Lower leg skin (tissue), 3 donors: ENCODE measurements around the gene PPARG.

Experiments
- POLR2A ChIP-seq, 2 donors: fragments of 450-650 bp; IDR thresholded peaks; one replicate each; pipeline ENCODE4 v1.6.1; 2016 to 2017; ENCODE audit warnings: antibody characterized with exemption in 2 of 2, mild to moderate bottlenecking in 1 of 2, moderate library complexity in 1 of 2
- TF ChIP-seq, protein P1 (sequence below), 3 donors: fragments of 450-650 bp; IDR thresholded peaks; one replicate each; pipeline ENCODE4 v1.5.1; 2016; ENCODE audit warnings: antibody characterized with exemption in 3 of 3, mild to moderate bottlenecking in 3 of 3, moderate library complexity in 2 of 3

DNA sequence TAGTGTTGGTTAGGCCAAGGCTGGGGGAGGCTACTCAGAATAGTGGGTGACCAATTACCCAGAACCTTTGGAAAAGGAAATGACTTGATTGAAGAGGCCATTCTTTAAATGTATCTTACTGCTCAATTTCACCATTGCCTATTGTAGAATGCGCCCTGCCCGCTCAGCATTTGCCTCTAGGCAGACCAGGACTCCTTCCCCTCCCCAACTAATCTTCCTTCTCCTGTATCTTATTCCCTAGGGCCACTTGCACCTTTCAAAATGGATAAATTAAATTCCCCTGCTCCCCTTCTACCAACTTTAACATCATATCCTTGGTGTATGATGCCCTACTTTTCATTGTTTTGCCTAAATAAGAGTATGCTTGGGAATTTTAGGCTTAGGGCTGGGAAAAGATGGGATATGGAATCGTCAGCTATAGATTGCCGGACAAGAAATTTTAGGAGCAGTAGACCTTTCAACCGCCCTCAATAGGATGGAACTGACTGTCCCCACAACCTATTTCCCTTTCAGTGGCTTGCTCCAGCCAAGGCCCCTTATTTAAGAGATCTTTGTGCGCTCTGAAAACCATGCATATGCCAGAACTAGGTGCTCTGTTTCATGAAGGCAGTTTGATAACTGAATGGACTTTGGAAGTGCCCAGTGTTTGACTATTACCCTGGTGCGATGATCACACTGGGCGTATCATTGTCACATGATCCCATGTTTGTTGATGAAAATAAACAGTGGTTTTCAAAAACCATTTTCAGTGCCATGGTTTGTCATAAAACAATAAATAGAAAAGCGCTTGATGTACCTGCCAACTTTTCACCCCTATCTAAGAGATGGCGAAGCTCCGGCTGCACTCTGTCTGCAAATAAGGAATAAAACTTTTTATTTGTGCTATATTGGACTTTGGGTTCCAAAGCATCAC is 121.1 kb downstream of the PPARG start:
- TF ChIP-seq, protein P1, sequence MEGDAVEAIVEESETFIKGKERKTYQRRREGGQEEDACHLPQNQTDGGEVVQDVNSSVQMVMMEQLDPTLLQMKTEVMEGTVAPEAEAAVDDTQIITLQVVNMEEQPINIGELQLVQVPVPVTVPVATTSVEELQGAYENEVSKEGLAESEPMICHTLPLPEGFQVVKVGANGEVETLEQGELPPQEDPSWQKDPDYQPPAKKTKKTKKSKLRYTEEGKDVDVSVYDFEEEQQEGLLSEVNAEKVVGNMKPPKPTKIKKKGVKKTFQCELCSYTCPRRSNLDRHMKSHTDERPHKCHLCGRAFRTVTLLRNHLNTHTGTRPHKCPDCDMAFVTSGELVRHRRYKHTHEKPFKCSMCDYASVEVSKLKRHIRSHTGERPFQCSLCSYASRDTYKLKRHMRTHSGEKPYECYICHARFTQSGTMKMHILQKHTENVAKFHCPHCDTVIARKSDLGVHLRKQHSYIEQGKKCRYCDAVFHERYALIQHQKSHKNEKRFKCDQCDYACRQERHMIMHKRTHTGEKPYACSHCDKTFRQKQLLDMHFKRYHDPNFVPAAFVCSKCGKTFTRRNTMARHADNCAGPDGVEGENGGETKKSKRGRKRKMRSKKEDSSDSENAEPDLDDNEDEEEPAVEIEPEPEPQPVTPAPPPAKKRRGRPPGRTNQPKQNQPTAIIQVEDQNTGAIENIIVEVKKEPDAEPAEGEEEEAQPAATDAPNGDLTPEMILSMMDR (IDR thresholded peaks at IDR 0.05): no peak
- no peak for TF ChIP-seq POLR2A (IDR thresholded peaks at IDR 0.05)
